22Rv1 (cell line): Measurements from ENCODE around the gene CIROP.

Experiments
- CTCF ChIP-seq: fragments of 450-650 bp; IDR thresholded peaks from 2 replicates; pipeline ENCODE4 v1.5.1; 2017; ENCODE audit warnings: mild to moderate bottlenecking
- ZFX ChIP-seq: fragments of 450-650 bp; IDR thresholded peaks from 2 replicates; pipeline ENCODE4 v1.6.1; 2017; ENCODE audit warnings: antibody characterized with exemption, borderline replicate concordance

- TF ChIP-seq CTCF, result no peak
- no peak for TF ChIP-seq ZFX
Observed at GRCh38 chr14:23153851-23154796, 49.3 kb upstream of the CIROP start.
